Fibroblast of lung (primary cell): ENCODE data around the gene CHAF1B. TPM values are rescaled to one million over a fixed set of nuclear protein-coding genes. Genes with fewer than 3 reads are reported as not detected.

Experiments
- DNase-seq, 2 donors: peaks; one replicate each; pipeline versions ENCODE4 v3.0.0 to v3.0.0-alpha.2; 2010; ENCODE audit warnings: low read depth in 2 of 2
- H2AFZ ChIP-seq: 2 replicates; pipeline ENCODE4 v1.5.1; 2012; ENCODE audit warnings: low read length, control low read depth, inconsistent platforms
- H3K27ac ChIP-seq: 2 replicates; pipeline ENCODE4 v1.5.1; 2011; ENCODE audit warnings: low read length, control low read depth; ENCODE audit not compliant: insufficient read depth
- H3K27me3 ChIP-seq: 2 replicates; pipeline ENCODE4 v1.5.1; 2011; ENCODE audit warnings: mild to moderate bottlenecking, low read length; ENCODE audit not compliant: control insufficient read depth, insufficient read depth
- H3K36me3 ChIP-seq: 2 replicates; pipeline ENCODE4 v1.5.1; 2011; ENCODE audit warnings: low read length; ENCODE audit not compliant: control insufficient read depth, insufficient read depth
- H3K4me1 ChIP-seq: 2 replicates; pipeline ENCODE4 v1.5.1; 2011; ENCODE audit warnings: low read length; ENCODE audit not compliant: control insufficient read depth, insufficient read depth; ENCODE audit errors: extremely low read depth
- H3K4me2 ChIP-seq: 2 replicates; pipeline ENCODE4 v1.5.1; 2011; ENCODE audit warnings: low read length, control low read depth; ENCODE audit not compliant: insufficient read depth; ENCODE audit errors: extremely low read depth
- H3K4me3 ChIP-seq, 4 experiments: fragments of 200-600 bp in 1 of 4; sonication (generic) in 1 of 4; replicated peaks in 1 of 4; 2 replicates each; pipeline ENCODE4 v1.5.1; 2011 to 2016; ENCODE audit warnings: low read length in 4 of 4, low read depth in 3 of 4, mild to moderate bottlenecking in 3 of 4, control low read depth in 2 of 4, inconsistent platforms in 1 of 4, mixed read lengths in 1 of 4; ENCODE audit not compliant: insufficient read depth in 1 of 4; ENCODE audit errors: control extremely low read depth in 1 of 4
- H3K79me2 ChIP-seq: 2 replicates; pipeline ENCODE4 v1.5.1; 2012; ENCODE audit warnings: mild to moderate bottlenecking, low read length, inconsistent platforms; ENCODE audit not compliant: control insufficient read depth, insufficient read depth
- H3K9ac ChIP-seq: 2 replicates; pipeline ENCODE4 v1.5.1; 2011; ENCODE audit warnings: mild to moderate bottlenecking, low read length, control low read depth; ENCODE audit not compliant: insufficient read depth
- H3K9me3 ChIP-seq: 2 replicates; pipeline ENCODE4 v1.5.1; 2012; ENCODE audit warnings: low read depth, low read length; ENCODE audit not compliant: control insufficient read depth, insufficient read depth
- H4K20me1 ChIP-seq: 2 replicates; pipeline ENCODE4 v1.5.1; 2011; ENCODE audit warnings: low read length; ENCODE audit not compliant: control insufficient read depth, insufficient read depth; ENCODE audit errors: extremely low read depth
- EZH2 ChIP-seq: IDR thresholded peaks from 2 replicates; pipeline ENCODE4 v1.5.1; 2012; ENCODE audit warnings: low read length, control low read depth, mild to moderate bottlenecking; ENCODE audit errors: missing control alignments
- polyA plus RNA-seq, 2 donors: library from polyadenylated mRNA; depleted of rRNA in 1 of 2; stranded (reverse) in 1 of 2; unstranded in 1 of 2; fragments of >200 nt; gene quantifications; 2 replicates each; pipeline ENCODE4 v1.2.1, GENCODE V29; 2011 to 2012; ENCODE audit warnings: missing spikeins in 1 of 2
- total RNA-seq: library from RNA; depleted of rRNA; stranded (reverse); fragments of >200 nt; gene quantifications from 2 replicates; pipeline ENCODE4 v1.2.1, GENCODE V29; 2014
- TF ChIP-seq, protein P1 (sequence below), 2 donors: IDR thresholded peaks in 1 of 2; conservative IDR thresholded peaks in 1 of 2; 1 replicate in 1 of 2; 2 replicates in 1 of 2; pipeline ENCODE4 v1.5.1; 2011 to 2012; ENCODE audit warnings: low read length in 2 of 2, control low read depth in 1 of 2, inconsistent platforms in 1 of 2, low read depth in 1 of 2, mild to moderate bottlenecking in 1 of 2

CHAF1B gene
- total and polyA plus RNA-seq, 2 donors (not counting 1 experiment from before 2014, with no cell fraction given), result 0.99 to 5.2 TPM

DNA sequence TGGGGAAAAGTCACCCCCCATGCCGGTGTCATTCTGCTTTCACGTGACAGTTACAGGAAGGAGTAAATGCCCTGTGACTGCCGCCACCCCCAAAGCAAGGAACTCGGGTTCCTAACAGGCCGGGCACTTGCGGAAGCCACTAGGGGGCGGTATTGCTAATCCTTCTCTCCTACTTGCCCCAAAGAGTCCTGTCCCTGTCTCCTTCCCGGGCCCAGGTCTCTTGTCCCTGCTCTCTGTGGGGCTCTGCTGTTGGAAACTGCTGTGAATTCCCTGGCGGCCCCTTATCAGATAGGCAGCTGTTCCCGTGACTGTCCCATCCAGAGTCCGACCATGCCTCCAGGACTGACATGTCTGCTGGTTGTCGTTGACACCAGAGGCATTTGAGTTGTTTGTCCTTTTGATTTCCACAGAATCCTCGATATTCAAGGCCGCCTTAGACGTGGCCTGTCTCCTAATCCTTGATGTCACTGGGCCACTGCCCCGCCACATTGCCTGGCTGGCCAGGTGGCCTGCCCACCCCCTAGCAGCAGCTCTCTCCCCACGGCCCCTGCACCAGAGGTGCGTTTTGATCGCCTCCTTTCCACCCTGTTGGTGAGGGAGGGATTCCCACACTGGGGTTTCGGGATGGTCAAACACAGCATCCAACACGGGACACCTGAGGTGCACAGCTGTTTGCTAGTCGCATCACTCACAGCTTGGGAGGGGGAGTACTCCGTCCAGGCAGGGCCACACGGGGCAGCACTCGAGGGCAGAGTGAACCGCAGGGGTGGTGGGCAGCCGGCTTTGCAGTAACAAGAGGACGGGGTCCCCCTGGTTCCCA, 37.3 kb downstream of the CHAF1B start:
- Histone ChIP-seq H3K36me3 (no peaks in the 10 kb centered on the region), H3K4me1 (no peaks in the 10 kb centered on the region), H3K9me3 (no peaks in the 10 kb centered on the region), H3K4me2 (no peak overlapping the region), H2AFZ (no peak overlapping the region), H3K4me3 (no peak overlapping the region), H3K9ac (no peak overlapping the region), H4K20me1 (no peaks in the 10 kb centered on the region), H3K27ac (no peak overlapping the region), H3K79me2 (no peaks in the 10 kb centered on the region), H3K27me3 (no peaks in the 10 kb centered on the region)
- no peak for TF ChIP-seq EZH2
- TF ChIP-seq, protein P1, sequence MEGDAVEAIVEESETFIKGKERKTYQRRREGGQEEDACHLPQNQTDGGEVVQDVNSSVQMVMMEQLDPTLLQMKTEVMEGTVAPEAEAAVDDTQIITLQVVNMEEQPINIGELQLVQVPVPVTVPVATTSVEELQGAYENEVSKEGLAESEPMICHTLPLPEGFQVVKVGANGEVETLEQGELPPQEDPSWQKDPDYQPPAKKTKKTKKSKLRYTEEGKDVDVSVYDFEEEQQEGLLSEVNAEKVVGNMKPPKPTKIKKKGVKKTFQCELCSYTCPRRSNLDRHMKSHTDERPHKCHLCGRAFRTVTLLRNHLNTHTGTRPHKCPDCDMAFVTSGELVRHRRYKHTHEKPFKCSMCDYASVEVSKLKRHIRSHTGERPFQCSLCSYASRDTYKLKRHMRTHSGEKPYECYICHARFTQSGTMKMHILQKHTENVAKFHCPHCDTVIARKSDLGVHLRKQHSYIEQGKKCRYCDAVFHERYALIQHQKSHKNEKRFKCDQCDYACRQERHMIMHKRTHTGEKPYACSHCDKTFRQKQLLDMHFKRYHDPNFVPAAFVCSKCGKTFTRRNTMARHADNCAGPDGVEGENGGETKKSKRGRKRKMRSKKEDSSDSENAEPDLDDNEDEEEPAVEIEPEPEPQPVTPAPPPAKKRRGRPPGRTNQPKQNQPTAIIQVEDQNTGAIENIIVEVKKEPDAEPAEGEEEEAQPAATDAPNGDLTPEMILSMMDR (conservative IDR thresholded peaks at IDR 0.05 in 1 of 2, IDR thresholded peaks at IDR 0.05 in 1 of 2; ENCODE audit: low read depth in 1 of 2, low read length in 2 of 2), result peak; percentile 65 to 84
- DNase-seq, result peak; percentile 61 to 63

- Histone ChIP-seq H3K9ac (no peak overlapping the region), H3K9me3 (no peaks in the 10 kb centered on the region), H4K20me1 (no peaks in the 10 kb centered on the region), H2AFZ (no peak overlapping the region), H3K4me2 (no peak overlapping the region), H3K4me3 (no peak overlapping the region), H3K36me3 (no peaks in the 10 kb centered on the region), H3K4me1 (no peaks in the 10 kb centered on the region), H3K27ac (no peak overlapping the region), H3K79me2 (no peaks in the 10 kb centered on the region), H3K27me3 (no peaks in the 10 kb centered on the region)
- no peak for DNase-seq
- TF ChIP-seq, protein P1 (conservative IDR thresholded peaks at IDR 0.05 in 1 of 2, IDR thresholded peaks at IDR 0.05 in 1 of 2; ENCODE audit: low read depth in 1 of 2, low read length in 2 of 2), result no peak
- no peak for TF ChIP-seq EZH2
These were observed 38.7 kb downstream of the CHAF1B start for GRCh38 chr21:36423771-36424433.

GRCh38 chr21:36424592-36424991, 39.4 kb downstream of the CHAF1B start:
- Histone ChIP-seq H3K9me3 (no peaks in the 10 kb centered on the region), H2AFZ (no peak overlapping the region), H3K4me3 (no peak overlapping the region), H3K36me3 (no peaks in the 10 kb centered on the region), H3K27me3 (no peaks in the 10 kb centered on the region), H3K27ac (no peak overlapping the region), H3K9ac (no peak overlapping the region), H3K79me2 (no peaks in the 10 kb centered on the region), H4K20me1 (no peaks in the 10 kb centered on the region), H3K4me1 (peaks cover 3% of the 10 kb centered on the region), H3K4me2 (no peak overlapping the region)
- DNase-seq, result no peak
- TF ChIP-seq EZH2, result no peak
- TF ChIP-seq, protein P1 (conservative IDR thresholded peaks at IDR 0.05 in 1 of 2, IDR thresholded peaks at IDR 0.05 in 1 of 2; ENCODE audit: low read depth in 1 of 2, low read length in 2 of 2), result no peak
